ENCODE data around the gene GDPD5.

Gene GDPD5

GRCh38 chr11:75525433-75526191 is at the start of gene GDPD5:
GDPD5 (minus strand) TSS chr11:75525941; CDS start chr11:75477735, 48,206 bp downstream.
- in situ Hi-C loops (cut with HindIII; ENCODE audit: low sequenced_read_pairs), result no loop called here

- in situ Hi-C loops (cut with HindIII; ENCODE audit: low sequenced_read_pairs), result loop anchor here (5.0 kb wide), 1 partner anchor 53 kb away; no protein-coding TSS in a partner anchor
Measured at GRCh38 chr11:75574698-75575602, 49.2 kb upstream of the GDPD5 start.

GRCh38 chr11:75572744-75573143 is 47.0 kb upstream of the GDPD5 start:
- in situ Hi-C loops (cut with HindIII; ENCODE audit: low sequenced_read_pairs), result no loop called here

DNA sequence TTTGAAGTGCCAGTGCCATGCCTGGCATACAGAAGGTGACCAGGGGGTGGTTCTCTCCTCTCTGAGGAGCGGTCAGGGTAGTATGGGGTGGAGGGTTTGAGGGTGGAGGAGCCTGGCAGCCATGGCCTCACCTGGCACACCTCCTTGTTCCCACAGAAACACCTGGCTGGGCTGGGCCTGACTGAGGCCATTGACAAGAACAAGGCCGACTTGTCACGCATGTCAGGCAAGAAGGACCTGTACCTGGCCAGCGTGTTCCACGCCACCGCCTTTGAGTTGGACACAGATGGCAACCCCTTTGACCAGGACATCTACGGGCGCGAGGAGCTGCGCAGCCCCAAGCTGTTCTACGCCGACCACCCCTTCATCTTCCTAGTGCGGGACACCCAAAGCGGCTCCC is 45.9 kb upstream of the GDPD5 start:
- in situ Hi-C loops (cut with HindIII; ENCODE audit: low sequenced_read_pairs), result no loop called here

- in situ Hi-C loops (cut with HindIII; ENCODE audit: low sequenced_read_pairs), result no loop called here
Measured at GRCh38 chr11:75570559-75571139, 44.9 kb upstream of the GDPD5 start.

DNA sequence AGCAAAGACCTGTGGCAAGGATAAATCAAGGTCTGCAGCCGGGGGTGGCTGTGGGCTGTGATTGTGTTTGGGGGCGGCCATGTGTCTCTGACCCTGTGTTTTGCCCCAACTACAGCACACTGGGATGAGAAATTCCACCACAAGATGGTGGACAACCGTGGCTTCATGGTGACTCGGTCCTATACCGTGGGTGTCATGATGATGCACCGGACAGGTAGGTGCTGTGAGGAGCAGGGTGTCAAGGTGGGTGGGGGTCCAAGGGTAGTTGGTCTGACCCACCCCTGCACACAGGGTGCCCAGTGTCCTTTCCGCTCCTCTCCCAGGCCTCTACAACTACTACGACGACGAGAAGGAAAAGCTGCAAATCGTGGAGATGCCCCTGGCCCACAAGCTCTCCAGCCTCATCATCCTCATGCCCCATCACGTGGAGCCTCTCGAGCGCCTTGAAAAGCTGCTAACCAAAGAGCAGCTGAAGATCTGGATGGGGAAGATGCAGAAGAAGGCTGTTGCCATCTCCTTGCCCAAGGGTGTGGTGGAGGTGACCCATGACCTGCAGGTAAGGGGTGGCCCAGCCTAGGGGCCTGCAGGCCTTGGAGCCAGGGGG is 43.0 kb upstream of the GDPD5 start:
- in situ Hi-C loops (cut with HindIII; ENCODE audit: low sequenced_read_pairs), result no loop called here

- in situ Hi-C loops (cut with HindIII; ENCODE audit: low sequenced_read_pairs), result no loop called here
Measured at GRCh38 chr11:75567971-75568370, 42.2 kb upstream of the GDPD5 start.

DNA sequence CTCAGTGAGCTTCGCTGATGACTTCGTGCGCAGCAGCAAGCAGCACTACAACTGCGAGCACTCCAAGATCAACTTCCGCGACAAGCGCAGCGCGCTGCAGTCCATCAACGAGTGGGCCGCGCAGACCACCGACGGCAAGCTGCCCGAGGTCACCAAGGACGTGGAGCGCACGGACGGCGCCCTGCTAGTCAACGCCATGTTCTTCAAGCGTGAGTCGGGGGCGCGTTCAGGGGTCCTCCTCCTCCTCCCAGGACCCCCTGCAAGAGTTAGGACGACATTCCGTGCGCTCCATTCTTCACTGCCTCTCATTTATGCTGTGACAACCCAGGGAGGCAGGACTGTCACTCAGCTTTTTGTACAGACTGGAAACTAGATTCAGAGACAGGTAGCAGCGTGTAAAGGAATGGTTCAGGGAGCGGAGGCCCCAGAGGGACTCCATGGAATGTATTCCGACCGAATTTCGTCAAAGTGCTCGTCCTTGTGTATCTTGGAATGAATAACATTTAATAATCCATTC is 41.1 kb upstream of the GDPD5 start:
- in situ Hi-C loops (cut with HindIII; ENCODE audit: low sequenced_read_pairs), result no loop called here

DNA sequence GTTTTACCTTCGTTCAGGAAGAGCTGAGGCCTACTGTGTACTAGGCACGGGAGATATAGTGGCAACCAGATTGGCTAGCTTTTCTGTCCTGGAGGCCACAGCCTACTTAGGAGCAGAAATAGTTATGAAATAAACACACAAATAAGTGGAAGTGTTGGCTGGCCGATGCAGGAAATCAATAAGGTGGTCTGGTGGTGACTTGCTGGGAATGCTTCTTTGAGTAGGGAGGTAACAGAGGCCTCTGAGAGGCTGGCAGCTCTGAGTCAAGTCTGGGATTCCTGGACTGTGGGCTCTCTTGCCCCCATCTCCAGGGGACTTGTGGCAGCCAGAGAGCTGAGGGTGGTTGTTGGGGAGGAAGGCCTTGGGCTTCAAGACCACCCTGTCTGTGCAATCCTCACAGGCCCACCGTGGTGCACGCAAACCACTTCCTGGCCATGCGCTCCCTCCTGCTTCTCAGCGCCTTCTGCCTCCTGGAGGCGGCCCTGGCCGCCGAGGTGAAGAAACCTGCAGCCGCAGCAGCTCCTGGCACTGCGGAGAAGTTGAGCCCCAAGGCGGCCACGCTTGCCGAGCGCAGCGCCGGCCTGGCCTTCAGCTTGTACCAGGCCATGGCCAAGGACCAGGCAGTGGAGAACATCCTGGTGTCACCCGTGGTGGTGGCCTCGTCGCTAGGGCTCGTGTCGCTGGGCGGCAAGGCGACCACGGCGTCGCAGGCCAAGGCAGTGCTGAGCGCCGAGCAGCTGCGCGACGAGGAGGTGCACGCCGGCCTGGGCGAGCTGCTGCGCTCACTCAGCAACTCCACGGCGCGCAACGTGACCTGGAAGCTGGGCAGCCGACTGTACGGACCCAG is 40.4 kb upstream of the GDPD5 start:
- in situ Hi-C loops (cut with HindIII; ENCODE audit: low sequenced_read_pairs), result no loop called here

GRCh38 chr11:75565221-75565814 is 39.6 kb upstream of the GDPD5 start:
- in situ Hi-C loops (cut with HindIII; ENCODE audit: low sequenced_read_pairs), result no loop called here

DNA sequence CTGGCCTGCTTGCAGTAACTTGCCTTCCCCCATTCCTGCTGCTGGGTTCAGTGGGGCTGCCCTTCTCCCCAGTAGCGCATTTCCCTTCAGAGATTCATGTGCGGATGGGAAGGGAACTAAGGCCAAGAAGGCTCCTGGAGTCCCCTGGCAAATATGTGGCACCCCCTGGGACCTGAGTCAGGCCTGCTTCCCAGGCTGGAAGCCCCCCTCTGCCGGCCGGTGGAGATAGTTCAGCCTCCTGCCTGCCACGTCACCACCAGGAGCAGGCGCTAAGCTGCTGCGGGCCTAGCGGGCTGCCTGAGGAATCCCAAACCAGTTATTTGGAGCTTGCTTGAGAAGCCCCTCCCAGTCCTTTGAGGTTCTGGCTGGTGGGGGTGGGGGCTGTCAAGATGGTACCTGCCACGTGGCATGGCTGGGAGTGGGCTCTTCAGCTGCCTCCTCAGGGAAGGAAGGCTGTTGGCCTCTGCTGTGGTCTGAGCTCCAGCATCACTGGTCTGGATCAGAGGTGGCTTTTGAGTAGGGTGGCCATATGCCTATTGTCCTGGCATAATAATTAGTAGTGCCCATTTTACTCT is 38.3 kb upstream of the GDPD5 start:
- in situ Hi-C loops (cut with HindIII; ENCODE audit: low sequenced_read_pairs), result no loop called here

DNA sequence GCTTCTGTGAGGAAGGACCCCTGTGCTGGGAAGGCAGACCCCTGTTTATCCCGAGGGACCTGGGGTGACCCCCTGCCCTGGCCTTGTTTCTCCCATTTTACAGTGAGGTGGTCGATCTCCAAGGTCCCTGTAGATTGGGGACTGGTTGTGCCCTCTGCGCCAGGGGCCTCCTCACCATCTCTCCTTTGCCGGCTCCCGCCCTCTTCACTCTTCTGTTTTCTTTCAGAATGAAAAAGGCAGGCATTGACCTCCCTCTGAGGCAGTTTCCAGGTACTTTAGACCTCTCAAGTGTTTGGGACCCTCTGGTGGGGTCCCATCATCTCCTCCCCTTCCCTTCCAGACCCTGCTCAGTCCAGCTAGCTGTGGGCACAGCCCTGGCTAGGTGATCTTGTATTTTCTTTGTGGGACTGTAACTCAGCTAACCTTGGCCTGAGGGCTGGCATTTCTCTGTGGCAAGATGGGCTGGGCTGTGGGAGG is 37.8 kb upstream of the GDPD5 start:
- in situ Hi-C loops (cut with HindIII; ENCODE audit: low sequenced_read_pairs), result no loop called here

- in situ Hi-C loops (cut with HindIII; ENCODE audit: low sequenced_read_pairs), result no loop called here
Measured at GRCh38 chr11:75562836-75563484, 37.2 kb upstream of the GDPD5 start.

GRCh38 chr11:75562048-75562835 is 36.5 kb upstream of the GDPD5 start, which contains the start of gene SERPINH1:
SERPINH1 (plus strand) TSS chr11:75562253; CDS start chr11:75566350, 4,097 bp downstream.
- in situ Hi-C loops (cut with HindIII; ENCODE audit: low sequenced_read_pairs), result no loop called here

DNA sequence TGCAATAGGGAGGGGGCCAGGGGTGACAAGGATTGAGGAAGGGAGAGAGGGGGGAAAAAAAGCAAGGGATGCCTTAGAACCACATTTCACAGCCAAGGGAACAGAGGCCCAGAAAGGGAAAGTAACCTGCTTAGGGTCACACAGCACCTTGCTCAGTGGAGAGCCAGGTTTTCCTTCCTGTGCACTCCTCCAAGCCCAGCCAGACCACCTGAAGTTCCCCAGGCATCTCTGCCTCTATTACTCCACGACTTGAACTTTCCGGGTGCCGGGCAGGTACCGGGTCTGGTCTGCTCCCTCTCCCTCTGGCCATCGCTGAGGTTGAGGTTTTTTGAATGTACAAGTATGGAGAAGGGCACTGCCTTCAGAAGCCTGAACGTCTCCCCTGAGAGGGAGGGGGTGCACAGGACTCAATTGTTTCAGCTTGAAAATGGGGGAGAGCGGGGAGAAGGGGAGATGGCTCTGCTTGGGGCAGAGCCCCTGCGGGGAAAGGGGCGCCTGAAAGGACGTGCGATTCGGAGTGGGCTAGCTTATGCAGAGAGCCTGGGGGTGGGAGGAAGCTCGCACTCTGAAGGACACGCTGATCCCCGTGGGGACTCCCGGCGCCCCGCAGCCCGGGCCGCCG is 35.8 kb upstream of the GDPD5 start:
- in situ Hi-C loops (cut with HindIII; ENCODE audit: low sequenced_read_pairs), result no loop called here

DNA sequence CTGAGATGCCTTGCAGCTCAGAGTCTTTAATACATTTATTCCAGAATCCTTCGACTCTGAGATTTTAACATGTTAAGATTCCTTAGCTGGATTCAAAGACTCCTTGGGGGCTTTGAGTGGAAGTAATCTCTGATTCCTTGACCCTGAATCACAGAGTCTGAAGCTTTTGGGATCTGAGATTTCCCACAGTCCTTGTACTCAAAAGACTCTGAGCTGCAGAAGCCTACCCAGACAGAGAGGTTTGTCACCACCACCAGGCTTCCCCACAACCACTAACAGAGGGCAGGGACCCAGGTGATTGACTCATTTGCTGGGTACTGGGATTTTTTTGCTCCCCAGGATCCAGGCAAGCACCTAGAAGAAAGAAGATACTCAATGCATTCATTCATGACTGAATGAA is 34.9 kb upstream of the GDPD5 start:
- in situ Hi-C loops (cut with HindIII; ENCODE audit: low sequenced_read_pairs), result no loop called here

Data from endothelial cell of hepatic sinusoid (primary cell).